Suppressor macrophage treated with lipopolysaccharide for 4 hours (primary cell): ENCODE measurements around the gene XPR1.
A peak's percentile ranks its signal among the peaks of the same experiment; 100 is the strongest.

ENCODE experiments used
- DNase-seq: peaks from one replicate; pipeline ENCODE4 v3.0.0-alpha.2; 2020

The XPR1 gene

GRCh38 chr1:180842491-180843275, 210.9 kb downstream of the XPR1 start:
- no peak for DNase-seq

GRCh38 chr1:180845352-180845751, 213.5 kb downstream of the XPR1 start:
- no peak for DNase-seq

GRCh38 chr1:180848191-180848590, 216.4 kb downstream of the XPR1 start:
- no peak for DNase-seq

- no peak for DNase-seq
Observed at GRCh38 chr1:180849031-180849775, 217.4 kb downstream of the XPR1 start.

GRCh38 chr1:180851995-180852887, 220.4 kb downstream of the XPR1 start:
- no peak for DNase-seq

GRCh38 chr1:180854001-180854400, 222.2 kb downstream of the XPR1 start:
- DNase-seq, result no peak

GRCh38 chr1:180854456-180854855, 222.6 kb downstream of the XPR1 start:
- DNase-seq, result no peak

- DNase-seq, result peak; percentile 33
Observed at GRCh38 chr1:180857947-180858725, 226.3 kb downstream of the XPR1 start.

- no peak for DNase-seq
Observed at GRCh38 chr1:180859306-180859705, 227.5 kb downstream of the XPR1 start.

- no peak for DNase-seq
Observed at GRCh38 chr1:180860535-180860934, 228.7 kb downstream of the XPR1 start.

GRCh38 chr1:180862305-180862704, 230.5 kb downstream of the XPR1 start:
- DNase-seq, result no peak

- peak; percentile 69 for DNase-seq
Observed at GRCh38 chr1:180863158-180863775, 231.4 kb downstream of the XPR1 start.

- peak; percentile 57 for DNase-seq
Observed at GRCh38 chr1:180881806-180882509, 250.1 kb downstream of the XPR1 start.

- no peak for DNase-seq
Observed at GRCh38 chr1:180884588-180885300, 252.9 kb downstream of the XPR1 start.

GRCh38 chr1:180886338-180886737, 254.5 kb downstream of the XPR1 start:
- DNase-seq, result no peak

GRCh38 chr1:180887841-180888240, 256.0 kb downstream of the XPR1 start:
- no peak for DNase-seq

- DNase-seq, result peak; percentile 34
Observed at GRCh38 chr1:180888870-180889269, 257.0 kb downstream of the XPR1 start.

- no peak for DNase-seq
Observed at GRCh38 chr1:180889325-180889724, 257.5 kb downstream of the XPR1 start.

- DNase-seq, result no peak
Observed at GRCh38 chr1:180892272-180892671, 260.4 kb downstream of the XPR1 start.

GRCh38 chr1:180892675-180893074, 260.9 kb downstream of the XPR1 start:
- no peak for DNase-seq

- no peak for DNase-seq
Observed at GRCh38 chr1:180893614-180894013, 261.8 kb downstream of the XPR1 start.
